H9 (cell line): Measurements from ENCODE around the gene MRPL23. TPM values are rescaled to one million over a fixed set of nuclear protein-coding genes. Genes with fewer than 3 reads are reported as not detected.

ENCODE experiments used
- DNase-seq: peaks from one replicate; pipeline ENCODE4 v3.0.0-alpha.2; 2017
- H2AFZ ChIP-seq: one replicate; pipeline ENCODE4 v1.6.1; 2013; ENCODE audit warnings: mild to moderate bottlenecking, low read length, control low read depth, moderate library complexity
- H2AK5ac ChIP-seq: 2 replicates; pipeline ENCODE4 v1.6.1; 2013; ENCODE audit warnings: low read length, control low read depth, mixed read lengths; ENCODE audit not compliant: insufficient read length
- H2BK120ac ChIP-seq: one replicate; pipeline ENCODE4 v1.6.1; 2013; ENCODE audit warnings: low read depth, mild to moderate bottlenecking, low read length, control low read depth, inconsistent platforms; ENCODE audit not compliant: poor library complexity, severe bottlenecking
- H2BK12ac ChIP-seq: 2 replicates; pipeline ENCODE4 v1.6.1; 2013; ENCODE audit warnings: low read length, control low read depth, mixed read lengths, low read depth; ENCODE audit not compliant: insufficient read length
- H2BK15ac ChIP-seq: 2 replicates; pipeline ENCODE4 v1.6.1; 2013; ENCODE audit warnings: low read depth, low read length, control low read depth
- H2BK20ac ChIP-seq: one replicate; pipeline ENCODE4 v1.6.1; 2013; ENCODE audit warnings: low read depth, mild to moderate bottlenecking, low read length, control low read depth, inconsistent platforms; ENCODE audit not compliant: poor library complexity, severe bottlenecking
- H2BK5ac ChIP-seq: 2 replicates; pipeline ENCODE4 v1.6.1; 2013; ENCODE audit warnings: low read length, control low read depth, mixed read lengths; ENCODE audit not compliant: insufficient read length
- H3K14ac ChIP-seq: 2 replicates; pipeline ENCODE4 v1.6.1; 2013; ENCODE audit warnings: low read length, control low read depth; ENCODE audit not compliant: insufficient read depth
- H3K18ac ChIP-seq: 2 replicates; pipeline ENCODE4 v1.6.1; 2013; ENCODE audit warnings: low read depth, mild to moderate bottlenecking, mixed read lengths, low read length, control low read depth; ENCODE audit not compliant: insufficient read length
- H3K23ac ChIP-seq: 2 replicates; pipeline ENCODE4 v1.6.1; 2013; ENCODE audit warnings: low read length, control low read depth, mixed read lengths, low read depth; ENCODE audit not compliant: insufficient read length
- H3K23me2 ChIP-seq: 2 replicates; pipeline ENCODE4 v1.6.1; 2013; ENCODE audit warnings: low read depth, mild to moderate bottlenecking, mixed read lengths, low read length, control low read depth; ENCODE audit not compliant: insufficient read length, poor library complexity, severe bottlenecking
- H3K27ac ChIP-seq: 2 replicates; pipeline ENCODE4 v1.5.1; 2013; ENCODE audit warnings: low read length, control low read depth, mixed read lengths, low read depth; ENCODE audit not compliant: insufficient read length
- H3K27me3 ChIP-seq: 2 replicates; pipeline ENCODE4 v1.6.1; 2013; ENCODE audit warnings: low read length, control low read depth, inconsistent platforms; ENCODE audit not compliant: insufficient read depth
- H3K4ac ChIP-seq: 2 replicates; pipeline ENCODE4 v1.6.1; 2013; ENCODE audit warnings: low read depth, mild to moderate bottlenecking, control low read depth, inconsistent platforms, low read length, moderate library complexity
- H3K4me1 ChIP-seq: 2 replicates; pipeline ENCODE4 v1.6.1; 2013; ENCODE audit warnings: low read length, control low read depth, inconsistent platforms; ENCODE audit not compliant: insufficient read depth
- H3K4me2 ChIP-seq: 2 replicates; pipeline ENCODE4 v1.6.1; 2013; ENCODE audit warnings: low read length, control low read depth, mixed read lengths; ENCODE audit not compliant: insufficient read length, insufficient read depth
- H3K56ac ChIP-seq: 2 replicates; pipeline ENCODE4 v1.6.1; 2013; ENCODE audit warnings: low read depth, mild to moderate bottlenecking, mixed read lengths, low read length, control low read depth; ENCODE audit not compliant: insufficient read length
- H3K79me1 ChIP-seq: 2 replicates; pipeline ENCODE4 v1.6.1; 2013; ENCODE audit warnings: low read depth, mild to moderate bottlenecking, moderate library complexity, low read length, control low read depth, inconsistent platforms; ENCODE audit not compliant: insufficient read depth, poor library complexity, severe bottlenecking
- H3K79me2 ChIP-seq: 2 replicates; pipeline ENCODE4 v1.6.1; 2013; ENCODE audit warnings: low read length, control low read depth, inconsistent platforms; ENCODE audit not compliant: insufficient read depth
- H3K9ac ChIP-seq: 2 replicates; pipeline ENCODE4 v1.6.1; 2013; ENCODE audit warnings: low read length, control low read depth, mixed read lengths; ENCODE audit not compliant: insufficient read length; ENCODE audit errors: extremely low read depth
- H3K9me3 ChIP-seq: one replicate; pipeline ENCODE4 v1.6.1; 2013; ENCODE audit warnings: low read depth, low read length, inconsistent platforms; ENCODE audit not compliant: control insufficient read depth
- H3T11ph ChIP-seq: one replicate; pipeline ENCODE4 v1.6.1; 2013; ENCODE audit warnings: mild to moderate bottlenecking, low read length, control low read depth, inconsistent platforms
- H4K20me1 ChIP-seq: one replicate; pipeline ENCODE4 v1.6.1; 2013; ENCODE audit not compliant: control insufficient read depth, insufficient read length, insufficient read depth
- H4K5ac ChIP-seq: 2 replicates; pipeline ENCODE4 v1.6.1; 2013; ENCODE audit warnings: low read depth, mild to moderate bottlenecking, mixed read lengths, low read length, control low read depth; ENCODE audit not compliant: insufficient read length
- H4K8ac ChIP-seq: replicated peaks from 2 replicates; pipeline ENCODE4 v1.6.1; 2013; ENCODE audit warnings: low read length, control low read depth, mixed read lengths, low read depth; ENCODE audit not compliant: insufficient read length
- H4K91ac ChIP-seq: 2 replicates; pipeline ENCODE4 v1.6.1; 2013; ENCODE audit warnings: low read depth, mild to moderate bottlenecking, moderate library complexity, mixed read lengths, low read length, control low read depth; ENCODE audit not compliant: insufficient read length
- H3K27ac Mint-ChIP-seq, 3 experiments: 2 replicates in 2 of 3; 3 replicates in 1 of 3; pipeline ENCODE4 v1.8.0; 2020 to 2021; ENCODE audit warnings: mixed read lengths in 3 of 3, mild to moderate bottlenecking in 1 of 3, moderate library complexity in 1 of 3
- H3K27me3 Mint-ChIP-seq: 2 replicates; pipeline ENCODE4 v1.8.0; 2021; ENCODE audit warnings: low read depth, mild to moderate bottlenecking, moderate library complexity, mixed read lengths
- H3K36me3 Mint-ChIP-seq, 3 experiments: 2 replicates in 2 of 3; 3 replicates in 1 of 3; pipeline ENCODE4 v1.8.0; 2020 to 2021; ENCODE audit warnings: low read depth in 3 of 3, mixed read lengths in 3 of 3; ENCODE audit not compliant: insufficient read depth in 1 of 3
- H3K4me1 Mint-ChIP-seq, 2 experiments: 2 replicates each; pipeline ENCODE4 v1.8.0; 2020; ENCODE audit warnings: mixed read lengths in 2 of 2
- H3K4me3 Mint-ChIP-seq, 2 experiments: 2 replicates in 1 of 2; 3 replicates in 1 of 2; pipeline ENCODE4 v1.8.0; 2020 to 2021; ENCODE audit warnings: mild to moderate bottlenecking in 2 of 2, mixed read lengths in 2 of 2, moderate library complexity in 1 of 2
- H3K9me3 Mint-ChIP-seq, 2 experiments: 2 replicates in 1 of 2; 3 replicates in 1 of 2; pipeline ENCODE4 v1.8.0; 2020; ENCODE audit warnings: mild to moderate bottlenecking in 2 of 2, mixed read lengths in 2 of 2, moderate library complexity in 1 of 2
- CTCF ChIP-seq: fragments of 200-600 bp; sonication (generic); conservative IDR thresholded peaks from 3 replicates; pipeline ENCODE4 v1.8.0; 2021; ENCODE audit warnings: antibody characterized with exemption, mild to moderate bottlenecking
- WGBS: extraction: QIAGEN DNeasy Blood & Tissue Kit; methylation state at CpG from one replicate; pipeline ENCODE4 v1.1.7; 2013; ENCODE audit warnings: missing lambda C conversion rate, low lambda C conversion rate, mixed read lengths; ENCODE audit not compliant: insufficient read length; ENCODE audit errors: extremely low coverage; 5-methylcytosine and 5-hydroxymethylcytosine counted together
- total RNA-seq: library from RNA; stranded (reverse); gene quantifications from 2 replicates; pipeline ENCODE4 v1.2.1, GENCODE V29; 2021

Gene MRPL23
- total RNA-seq, 1 experiment from 2014 or later: 67.3 TPM

GRCh38 chr11:1953489-1954266, 6.5 kb downstream of the MRPL23 start:
- Histone ChIP-seq H3K79me2 (no peaks in the 10 kb centered on the region), H3K79me1 (no peaks in the 10 kb centered on the region), H4K8ac (no peak overlapping the region), H3K56ac (no peak overlapping the region), H3K27me3 (no peaks in the 10 kb centered on the region), H3K18ac (no peak overlapping the region), H2AK5ac (no peak overlapping the region), H2AFZ (no peak overlapping the region), H2BK15ac (no peak overlapping the region), H3K14ac (no peak overlapping the region), H3K27ac (no peak overlapping the region), H3K4ac (no peak overlapping the region), H4K5ac (no peak overlapping the region), H4K91ac (no peak overlapping the region), H2BK5ac (no peak overlapping the region), H3K9me3 (no peaks in the 10 kb centered on the region), H2BK20ac (no peak overlapping the region), H4K20me1 (no peaks in the 10 kb centered on the region), H2BK120ac (no peak overlapping the region), H2BK12ac (no peak overlapping the region), H3K23ac (no peak overlapping the region), H3K4me2 (no peak overlapping the region), H3K23me2 (no peaks in the 10 kb centered on the region), H3K4me1 (no peaks in the 10 kb centered on the region), H3T11ph (no peak overlapping the region), H3K9ac (no peak overlapping the region)
- H3K27ac Mint-ChIP-seq: no peak overlapping the region
- no peaks in the 10 kb centered on the region for H3K9me3 Mint-ChIP-seq
- H3K36me3 Mint-ChIP-seq: no peaks in the 10 kb centered on the region
- DNase-seq: no peak
- H3K4me1 Mint-ChIP-seq: no peaks in the 10 kb centered on the region
- WGBS: no CpG with 5 or more reads among the region's 23 CpGs
- no peaks in the 10 kb centered on the region for H3K27me3 Mint-ChIP-seq
- no peak overlapping the region for H3K4me3 Mint-ChIP-seq
- no peak for TF ChIP-seq CTCF
